Measurements from ENCODE around the gene ZNF608. TPM values are rescaled to one million over a fixed set of nuclear protein-coding genes. Genes with fewer than 3 reads are reported as not detected.

The ZNF608 gene
- total RNA-seq, 1 donor from 2014 or later, result 22.0 TPM

DNA sequence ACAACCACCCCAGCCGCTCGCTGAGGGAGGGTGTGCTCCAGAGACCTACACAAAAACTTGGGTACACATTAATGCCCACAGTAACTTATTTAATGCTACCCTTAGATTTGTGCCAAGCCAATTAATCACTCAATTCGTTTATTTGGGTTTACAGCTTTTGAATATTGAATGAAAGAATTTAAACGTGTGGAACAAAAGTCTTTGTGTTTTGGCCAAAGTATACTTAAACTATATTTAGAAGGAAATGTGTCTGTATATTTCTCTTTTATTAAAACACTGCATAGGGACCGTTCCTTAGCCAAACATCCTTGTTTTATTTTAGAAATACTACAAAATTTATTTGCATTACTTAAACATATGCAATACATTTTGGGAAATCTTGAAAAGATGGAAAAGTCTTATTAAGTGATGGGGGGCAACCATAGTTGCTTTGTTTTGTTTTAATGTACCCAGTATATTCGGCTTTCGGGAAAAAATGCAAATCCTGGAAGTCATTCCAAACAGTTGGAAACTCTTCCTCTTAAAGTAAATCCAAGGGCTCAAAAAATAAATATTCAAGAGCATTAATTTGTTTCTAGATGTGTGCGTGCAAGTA is 11.8 kb downstream of the ZNF608 start:
- DNase-seq (no peak), ATAC-seq (ENCODE audit: low read depth) (no peak)
- Mint-ChIP-seq H3K36me3 (ENCODE audit: low read depth) (no peaks in the 10 kb centered on the region), H3K4me3 (peak overlapping the region; percentile 73), H3K27me3 (no peaks in the 10 kb centered on the region), H3K4me1 (peaks cover 82% of the 10 kb centered on the region), H3K9me3 (no peaks in the 10 kb centered on the region), H3K27ac (peak overlapping the region; percentile 54)
- intact Hi-C loops (cut with micrococcal nuclease), result no loop called here
- ChIA-PET CTCF (no interaction called here), POLR2A (interaction anchor here (0.6 to 5.2 kb wide), 4 partner anchors 9 to 63 kb away, joined by 3 to 40 read pairs (median 4); partner anchors contain the start of gene ZNF608)
- TF ChIP-seq, protein P1, sequence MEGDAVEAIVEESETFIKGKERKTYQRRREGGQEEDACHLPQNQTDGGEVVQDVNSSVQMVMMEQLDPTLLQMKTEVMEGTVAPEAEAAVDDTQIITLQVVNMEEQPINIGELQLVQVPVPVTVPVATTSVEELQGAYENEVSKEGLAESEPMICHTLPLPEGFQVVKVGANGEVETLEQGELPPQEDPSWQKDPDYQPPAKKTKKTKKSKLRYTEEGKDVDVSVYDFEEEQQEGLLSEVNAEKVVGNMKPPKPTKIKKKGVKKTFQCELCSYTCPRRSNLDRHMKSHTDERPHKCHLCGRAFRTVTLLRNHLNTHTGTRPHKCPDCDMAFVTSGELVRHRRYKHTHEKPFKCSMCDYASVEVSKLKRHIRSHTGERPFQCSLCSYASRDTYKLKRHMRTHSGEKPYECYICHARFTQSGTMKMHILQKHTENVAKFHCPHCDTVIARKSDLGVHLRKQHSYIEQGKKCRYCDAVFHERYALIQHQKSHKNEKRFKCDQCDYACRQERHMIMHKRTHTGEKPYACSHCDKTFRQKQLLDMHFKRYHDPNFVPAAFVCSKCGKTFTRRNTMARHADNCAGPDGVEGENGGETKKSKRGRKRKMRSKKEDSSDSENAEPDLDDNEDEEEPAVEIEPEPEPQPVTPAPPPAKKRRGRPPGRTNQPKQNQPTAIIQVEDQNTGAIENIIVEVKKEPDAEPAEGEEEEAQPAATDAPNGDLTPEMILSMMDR (IDR thresholded peaks at IDR 0.05), result no peak

DNA sequence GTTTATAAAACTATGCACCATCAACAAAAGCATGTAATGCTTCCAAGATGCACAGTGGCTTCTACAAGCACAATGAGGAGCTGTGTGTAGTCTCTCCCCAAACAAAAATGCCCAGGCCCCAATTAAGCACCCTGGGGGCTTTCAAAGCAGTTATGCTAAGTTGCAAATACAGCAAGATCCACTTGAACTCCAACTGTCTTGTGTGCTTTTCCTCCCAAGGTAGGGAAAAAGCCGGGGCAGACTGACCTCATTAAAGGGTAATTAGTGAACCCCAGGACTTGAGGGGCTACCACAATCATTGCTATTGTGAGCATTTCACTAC is 13.1 kb downstream of the ZNF608 start:
- CTCF ChIA-PET, result no interaction called here
- Mint-ChIP-seq H3K9me3 (no peaks in the 10 kb centered on the region), H3K4me3 (no peak overlapping the region), H3K36me3 (ENCODE audit: low read depth) (no peaks in the 10 kb centered on the region), H3K27ac (no peak overlapping the region), H3K27me3 (no peaks in the 10 kb centered on the region), H3K4me1 (peaks cover 80% of the 10 kb centered on the region)
- intact Hi-C loops (cut with micrococcal nuclease), result loop anchor here (2.0 kb wide), 1 partner anchor 14 kb away; no protein-coding TSS in a partner anchor
- POLR2A ChIA-PET, result interaction anchor here (0.7 to 0.8 kb wide), 2 partner anchors 16 to 693 kb away, joined by 6 to 7 read pairs; no protein-coding TSS in a partner anchor
- DNase-seq (no peak), ATAC-seq (ENCODE audit: low read depth) (no peak)
- TF ChIP-seq, protein P1 (IDR thresholded peaks at IDR 0.05), result no peak

DNA sequence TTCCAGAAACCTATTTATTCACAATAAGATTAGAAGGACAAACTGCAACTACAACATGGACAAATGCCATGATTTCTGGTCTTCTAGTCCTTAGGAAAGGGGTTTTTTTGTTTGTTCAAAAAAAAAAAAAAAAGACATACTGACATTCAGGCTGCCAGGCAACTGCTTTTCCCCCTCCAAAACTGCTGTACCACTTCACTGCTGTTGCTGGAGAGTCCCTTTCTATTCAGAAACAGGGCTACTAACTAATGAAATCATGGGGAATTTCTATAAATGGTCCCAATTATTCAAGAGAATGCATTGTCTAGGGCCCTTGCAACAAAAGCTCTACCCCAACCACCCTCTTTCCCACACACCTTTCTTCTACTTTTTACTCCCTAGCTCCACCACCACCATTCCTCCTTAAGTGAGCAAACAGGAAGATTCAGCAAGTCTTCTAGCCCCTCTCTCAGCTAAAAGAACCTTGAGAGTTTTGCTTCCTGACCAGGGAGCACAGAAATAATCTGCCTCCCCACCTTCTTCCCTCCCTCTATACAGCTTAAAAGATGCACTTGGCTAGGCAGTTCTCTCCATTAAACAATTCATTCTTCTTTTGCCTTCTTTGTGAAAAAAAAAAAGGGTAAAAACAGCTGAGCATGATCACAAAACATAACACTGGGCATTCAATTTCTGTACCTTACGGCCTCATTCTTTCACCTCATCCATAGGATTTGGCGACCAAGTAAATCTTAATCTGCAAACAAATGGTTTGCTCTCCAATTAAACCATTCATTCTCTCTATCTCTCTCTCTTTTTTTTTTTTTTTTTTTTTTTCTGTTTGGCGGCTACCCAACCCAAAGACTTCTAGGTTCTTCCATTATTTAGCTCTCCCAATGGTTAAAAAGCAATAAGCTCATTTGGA is 13.8 kb downstream of the ZNF608 start:
- CTCF ChIA-PET, result no interaction called here
- Mint-ChIP-seq H3K27ac (peak overlapping the region; percentile 4), H3K36me3 (ENCODE audit: low read depth) (no peaks in the 10 kb centered on the region), H3K9me3 (no peaks in the 10 kb centered on the region), H3K4me1 (peaks cover 74% of the 10 kb centered on the region), H3K4me3 (peak overlapping the region; percentile 8), H3K27me3 (no peaks in the 10 kb centered on the region)
- POLR2A ChIA-PET, result interaction anchor here (0.7 to 0.8 kb wide), 3 partner anchors 17 to 694 kb away, joined by 4 to 7 read pairs (median 6); no protein-coding TSS in a partner anchor
- ATAC-seq (ENCODE audit: low read depth), result no peak
- intact Hi-C loops (cut with micrococcal nuclease), result loop anchor here (2.0 kb wide), 1 partner anchor 14 kb away; no protein-coding TSS in a partner anchor
- TF ChIP-seq, protein P1 (IDR thresholded peaks at IDR 0.05), result no peak
- DNase-seq, result no peak

DNA sequence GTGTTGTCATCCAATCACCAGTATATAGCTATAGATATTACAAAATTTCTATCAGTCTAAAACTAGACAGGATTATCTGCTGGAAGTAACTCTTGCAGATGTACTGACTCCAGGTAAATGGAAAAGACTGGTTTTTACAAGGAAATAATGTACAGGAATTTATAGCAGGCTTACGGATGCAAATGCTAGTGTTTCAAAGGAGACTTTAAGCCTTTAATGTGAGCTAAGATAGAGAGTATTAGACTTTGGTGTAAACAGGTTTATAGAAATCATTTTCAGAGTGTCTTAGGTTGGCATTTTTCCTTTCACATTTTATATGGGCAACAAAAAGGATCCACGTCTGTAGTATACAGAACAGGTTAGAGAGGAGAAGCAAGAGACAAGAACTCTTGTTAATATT is 16.1 kb downstream of the ZNF608 start:
- Mint-ChIP-seq H3K9me3 (no peaks in the 10 kb centered on the region), H3K36me3 (ENCODE audit: low read depth) (no peaks in the 10 kb centered on the region), H3K4me1 (peaks cover 61% of the 10 kb centered on the region), H3K27ac (peak overlapping the region; percentile 43), H3K4me3 (peak overlapping the region; percentile 3), H3K27me3 (no peaks in the 10 kb centered on the region)
- intact Hi-C loops (cut with micrococcal nuclease), result no loop called here
- ChIA-PET CTCF (interaction anchor here (1.2 to 1.3 kb wide), 2 partner anchors 10 to 17 kb away, joined by 3 to 4 read pairs; no protein-coding TSS in a partner anchor), POLR2A (interaction anchor here (0.6 to 4.2 kb wide), 3 partner anchors 12 to 205 kb away, joined by 3 to 17 read pairs (median 5); partner anchors contain the start of gene ZNF608)
- no peak for ATAC-seq (ENCODE audit: low read depth)
- TF ChIP-seq, protein P1 (IDR thresholded peaks at IDR 0.05), result no peak
- no peak for DNase-seq
